Activated naive CD4-positive, alpha-beta T cell treated with anti-CD3 and anti-CD28 coated beads, Interleukin-2, amount 50 U/mL, for 72 hours (primary cell): ENCODE measurements around the gene KRT78. TPM values are rescaled to one million over a fixed set of nuclear protein-coding genes. Genes with fewer than 3 reads are reported as not detected.

ENCODE experiments used
- ATAC-seq, 2 donors: fragments of 150-1000 bp; cut with Tn5 transposase; 2 replicates each; pipeline ENCODE4 v1.10.0; 2021; ENCODE audit warnings: mild to moderate bottlenecking in 2 of 2, moderate library complexity in 2 of 2
- DNase-seq, 2 donors: peaks; one replicate each; pipeline ENCODE4 v3.0.0; 2021 to 2022; ENCODE audit warnings: low spot score in 2 of 2
- H3K27ac Mint-ChIP-seq, 2 donors: one replicate each; pipeline ENCODE4 v1.8.0; 2022; ENCODE audit warnings: mild to moderate bottlenecking in 2 of 2, mixed read lengths in 2 of 2
- H3K36me3 Mint-ChIP-seq, 2 donors: one replicate each; pipeline ENCODE4 v1.8.0; 2022; ENCODE audit warnings: mixed read lengths in 2 of 2
- H3K9me3 Mint-ChIP-seq, 2 donors: one replicate each; pipeline ENCODE4 v1.8.0; 2022; ENCODE audit warnings: mixed read lengths in 2 of 2
- total RNA-seq, 2 donors: library from RNA; stranded (reverse); gene quantifications; one replicate each; pipeline ENCODE4 v1.2.3, GENCODE V29; 2022

KRT78 gene
- total RNA-seq, 2 donors from 2014 or later, result not detected

DNA sequence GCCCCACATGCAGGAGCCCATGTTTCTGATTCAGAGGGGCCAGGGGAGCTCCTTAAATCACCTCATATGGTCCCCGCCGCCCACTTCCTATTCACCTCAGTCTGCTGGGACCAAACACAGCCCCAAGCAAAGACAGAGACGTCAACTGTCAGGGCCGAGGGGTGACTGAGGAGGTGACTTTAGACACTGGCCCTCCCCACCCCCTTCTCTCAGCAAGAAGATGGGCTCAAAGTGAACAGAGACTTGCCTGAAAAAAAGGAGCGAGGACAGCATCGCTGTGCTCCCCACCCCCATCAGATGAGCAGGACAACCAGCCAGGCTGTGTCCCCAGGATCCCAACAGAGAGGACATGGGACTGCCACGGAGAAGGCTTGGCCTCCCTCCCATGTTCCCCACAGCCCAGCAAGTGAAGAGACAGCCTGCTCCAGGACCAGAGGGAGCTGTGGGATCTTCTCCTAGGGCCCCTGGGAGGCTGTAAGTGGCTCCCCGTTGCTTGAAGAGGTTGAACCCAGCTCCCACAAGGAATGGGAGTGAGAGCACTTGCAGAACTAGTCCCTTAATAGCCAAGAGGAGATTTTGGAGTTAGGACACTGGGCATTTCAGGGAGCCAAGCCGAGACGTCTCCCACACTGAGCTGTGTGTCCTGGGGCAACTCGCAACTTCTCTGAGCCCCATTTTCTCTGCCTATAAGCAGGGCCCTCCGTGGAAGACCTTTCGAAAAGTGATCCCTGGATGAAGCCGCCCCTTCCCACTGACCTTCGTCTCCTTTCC is 13.3 kb downstream of the KRT78 start:
- H3K36me3 Mint-ChIP-seq, result no peaks in the 10 kb centered on the region
- H3K27ac Mint-ChIP-seq, result peak overlapping the region; percentile 75 to 84
- peak in 1 of 2 donors; percentile 4 for ATAC-seq
- H3K9me3 Mint-ChIP-seq, result no peaks in the 10 kb centered on the region
- DNase-seq, result no peak

DNA sequence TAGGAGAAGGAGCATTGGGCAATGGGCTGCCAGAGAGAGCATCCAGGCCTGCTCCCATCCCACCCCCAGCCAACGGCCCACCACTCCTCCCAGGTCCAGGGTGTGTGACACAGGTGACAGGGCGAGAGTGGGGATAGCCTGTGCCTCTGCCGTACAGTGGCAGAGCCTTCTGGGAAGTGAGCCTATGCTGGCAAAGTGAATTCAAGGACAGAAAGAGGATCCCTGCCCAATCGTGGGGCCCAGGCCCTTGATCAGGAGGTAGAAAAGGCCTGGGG is 14.1 kb downstream of the KRT78 start:
- no peaks in the 10 kb centered on the region for H3K36me3 Mint-ChIP-seq
- H3K9me3 Mint-ChIP-seq, result no peaks in the 10 kb centered on the region
- no peak for DNase-seq
- ATAC-seq, result no peak
- no peak overlapping the region for H3K27ac Mint-ChIP-seq

DNA sequence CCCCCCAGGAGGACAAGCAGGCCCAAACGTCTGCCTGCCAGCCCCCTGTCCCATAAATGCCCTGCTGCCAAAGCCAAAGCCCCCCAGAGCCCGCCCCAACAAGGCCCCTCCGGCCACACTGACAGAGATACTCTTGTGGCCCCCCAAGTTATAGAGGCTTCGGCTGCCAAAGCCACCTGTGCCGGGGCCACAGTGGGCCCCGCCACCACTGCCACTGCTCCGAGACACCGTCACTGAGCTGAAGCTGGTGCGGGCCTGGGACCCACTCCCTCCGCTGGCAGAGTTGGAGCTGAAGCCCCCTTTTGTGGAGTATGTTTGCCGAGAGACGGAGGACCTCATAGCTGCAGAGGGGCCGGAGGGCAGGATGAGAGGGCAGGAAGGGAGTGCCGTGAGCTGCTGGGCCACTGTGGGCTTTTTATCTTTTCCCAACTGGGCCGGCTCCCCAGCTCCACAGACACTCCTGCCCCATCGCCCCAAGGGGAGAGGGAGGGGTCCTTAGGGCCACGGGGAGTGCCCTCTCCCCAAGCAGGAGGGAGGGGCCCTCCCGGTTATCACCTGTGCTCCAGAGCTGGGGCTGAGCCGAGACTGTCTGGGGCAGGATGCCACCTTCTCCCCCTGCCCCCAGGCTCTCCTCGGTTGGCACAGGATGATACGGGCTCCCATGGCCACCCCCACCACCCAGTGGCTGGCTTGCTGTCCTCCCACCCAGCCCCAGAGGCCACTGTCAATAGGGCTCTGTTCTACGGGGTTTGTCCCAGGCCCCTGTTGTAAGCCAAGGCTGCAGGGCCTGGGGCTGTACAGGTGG is 14.7 kb downstream of the KRT78 start, which contains the start of gene KRT79:
Gene KRT79 (minus strand): TSS at position 390 of the 805 bp plus-strand sequence. CDS start 51 bp downstream, at position 339.
- H3K36me3 Mint-ChIP-seq, result no peaks in the 10 kb centered on the region
- peak within 1 kb of the TSS in 1 of 2 donors; percentile 16 for H3K27ac Mint-ChIP-seq
- DNase-seq (no peak), ATAC-seq (no peak)
- H3K9me3 Mint-ChIP-seq, result no peaks in the 10 kb centered on the region

DNA sequence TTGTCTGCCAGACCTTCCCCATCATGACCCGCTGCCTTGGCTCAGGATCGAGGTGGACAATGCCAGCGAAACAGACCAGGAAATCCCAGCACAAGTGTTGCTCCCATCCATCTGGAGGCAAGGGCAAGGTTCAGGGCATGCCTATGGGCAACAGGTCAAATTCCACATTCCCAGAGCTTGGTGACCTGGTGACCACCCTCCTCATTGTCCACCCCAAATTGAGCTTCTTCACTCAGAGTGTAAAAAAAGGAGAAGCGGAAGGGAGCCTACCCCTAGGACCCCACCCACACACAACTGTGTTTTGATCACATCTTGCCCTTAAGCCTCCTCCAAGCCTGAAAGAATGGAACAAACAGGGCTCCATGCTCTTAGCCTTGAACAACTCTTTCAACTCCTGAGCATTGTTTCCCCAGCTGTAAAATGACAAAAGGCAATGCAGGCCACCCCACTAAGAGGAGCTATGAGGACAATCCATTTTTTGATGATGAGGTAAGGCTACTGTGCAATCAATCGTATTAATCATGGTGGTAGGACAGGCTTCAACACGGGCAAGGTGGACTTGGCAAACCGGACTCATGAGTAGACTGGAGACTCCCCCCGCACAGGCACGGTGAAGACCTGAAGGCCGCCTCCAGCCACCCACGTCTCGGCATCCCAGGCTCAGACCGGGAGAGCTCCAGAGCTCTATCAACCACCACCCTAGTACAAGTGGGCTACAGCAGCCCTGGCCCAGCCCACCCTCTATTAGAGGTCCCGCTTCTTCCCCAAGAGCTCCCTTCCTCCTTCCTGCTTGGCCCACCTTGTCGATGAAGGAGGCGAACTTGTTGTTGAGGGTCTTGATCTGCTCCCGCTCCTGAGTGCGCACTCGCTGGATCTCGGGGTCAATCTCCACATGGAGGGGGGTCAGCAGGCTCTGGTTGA is 15.5 kb downstream of the KRT78 start:
- DNase-seq, result no peak
- Mint-ChIP-seq H3K27ac (no peak overlapping the region), H3K9me3 (no peaks in the 10 kb centered on the region), H3K36me3 (no peaks in the 10 kb centered on the region)
- ATAC-seq, result no peak

DNA sequence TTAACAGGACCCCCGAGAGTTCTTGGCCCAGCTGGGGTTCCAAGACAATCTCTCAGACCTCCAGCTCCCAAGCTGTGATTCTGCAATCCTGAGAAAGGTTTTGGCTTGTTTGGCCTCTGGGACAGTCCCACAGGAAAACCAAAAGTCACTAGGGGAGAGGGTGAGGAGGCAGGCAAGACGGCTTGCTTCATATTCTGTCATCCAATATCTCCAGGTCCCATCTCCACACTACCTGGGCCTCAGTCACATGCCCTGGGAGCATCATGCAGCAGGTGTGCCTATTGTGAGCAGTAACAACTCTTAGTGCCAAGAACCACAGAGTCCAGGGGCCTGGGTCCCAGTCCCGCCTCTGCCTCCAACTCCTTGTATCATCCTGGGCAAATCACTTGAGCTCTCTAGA is 16.3 kb downstream of the KRT78 start:
- Mint-ChIP-seq H3K27ac (no peak overlapping the region), H3K36me3 (no peaks in the 10 kb centered on the region), H3K9me3 (no peaks in the 10 kb centered on the region)
- ATAC-seq, result no peak
- DNase-seq, result no peak

DNA sequence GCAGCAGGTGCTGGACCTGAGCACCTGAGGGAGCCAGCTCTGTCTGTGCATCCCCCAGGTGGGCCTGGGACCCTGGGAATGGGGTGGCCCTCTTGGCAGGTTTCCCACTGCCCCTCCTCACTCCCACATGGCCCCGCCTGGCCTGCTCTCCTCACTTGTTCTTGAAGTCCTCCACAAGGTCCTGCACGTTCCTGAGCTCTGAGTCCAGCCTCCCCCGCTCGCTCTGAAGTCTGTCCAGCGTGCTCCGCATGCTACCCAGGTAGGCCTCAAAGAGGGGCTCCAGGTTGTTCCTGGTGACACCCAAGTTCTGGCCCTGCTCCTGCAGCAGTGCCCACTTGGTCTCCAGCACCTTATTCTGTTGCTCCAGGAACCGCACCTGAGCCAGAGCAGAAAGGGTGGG is 17.5 kb downstream of the KRT78 start:
- no peaks in the 10 kb centered on the region for H3K9me3 Mint-ChIP-seq
- DNase-seq (no peak), ATAC-seq (no peak)
- no peak overlapping the region for H3K27ac Mint-ChIP-seq
- no peaks in the 10 kb centered on the region for H3K36me3 Mint-ChIP-seq

DNA sequence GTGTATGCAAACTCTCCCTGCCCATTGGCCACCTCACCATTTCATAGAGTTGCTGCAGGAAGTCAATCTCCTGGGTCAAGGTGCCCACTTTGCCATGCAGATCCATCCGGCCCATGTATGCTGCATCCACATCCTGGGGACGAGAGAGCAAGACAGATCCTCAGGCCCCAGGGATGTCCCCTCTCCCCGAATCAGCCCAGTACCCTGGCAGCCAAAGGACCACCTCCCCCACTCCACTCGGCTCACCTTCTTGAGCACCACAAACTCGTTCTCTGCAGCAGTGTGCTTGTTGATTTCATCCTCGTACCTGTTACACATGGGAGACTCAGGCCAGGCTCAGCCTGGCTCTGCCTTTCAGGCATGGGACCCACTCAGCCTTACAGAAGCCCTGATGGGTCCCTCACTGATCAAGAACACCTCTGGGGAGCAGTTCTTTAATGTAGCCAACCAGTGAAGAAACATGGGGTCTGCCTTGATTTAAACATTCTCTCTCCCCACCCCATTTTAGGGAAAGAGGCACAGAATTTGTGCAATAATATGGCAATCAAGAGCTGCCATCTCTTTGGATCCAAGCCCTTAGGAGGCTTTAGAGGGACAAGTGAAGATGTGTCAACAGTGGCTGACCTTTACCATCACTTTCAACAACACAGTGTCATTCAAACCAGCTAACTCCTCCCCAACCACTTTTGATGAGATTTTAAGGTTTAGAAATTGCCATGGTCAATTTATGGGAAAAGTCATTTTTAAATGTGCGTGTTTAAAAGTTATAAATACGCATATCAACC is 18.6 kb downstream of the KRT78 start:
- no peak for DNase-seq

DNA sequence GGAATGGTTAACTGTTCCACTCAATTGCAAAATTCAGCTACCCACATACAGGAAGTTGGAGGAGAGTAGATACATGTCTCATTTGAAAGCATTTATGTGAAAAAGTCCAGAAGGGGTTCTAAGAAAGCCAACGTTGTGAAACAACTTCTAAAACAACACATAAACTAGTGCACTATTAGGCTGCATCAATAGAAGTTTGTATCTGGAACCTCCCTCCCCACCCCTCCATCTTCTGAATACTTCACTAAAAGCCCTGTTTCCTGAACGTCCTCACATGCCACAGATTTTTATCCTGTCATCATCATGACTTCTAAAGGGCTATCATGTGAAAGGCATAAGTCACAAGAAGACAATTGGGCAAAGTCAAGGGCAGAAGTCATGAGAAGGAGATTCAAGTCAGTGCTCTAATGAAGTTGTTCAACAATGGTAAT is 20.2 kb downstream of the KRT78 start:
- Mint-ChIP-seq H3K9me3 (no peaks in the 10 kb centered on the region), H3K27ac (no peak overlapping the region), H3K36me3 (no peaks in the 10 kb centered on the region)
- no peak for ATAC-seq
- no peak for DNase-seq

More for the DNA sequence above, 18.6 kb downstream of the KRT78 start:
- Mint-ChIP-seq H3K36me3 (no peaks in the 10 kb centered on the region), H3K9me3 (no peaks in the 10 kb centered on the region), H3K27ac (no peak overlapping the region)
- ATAC-seq, result no peak

DNA sequence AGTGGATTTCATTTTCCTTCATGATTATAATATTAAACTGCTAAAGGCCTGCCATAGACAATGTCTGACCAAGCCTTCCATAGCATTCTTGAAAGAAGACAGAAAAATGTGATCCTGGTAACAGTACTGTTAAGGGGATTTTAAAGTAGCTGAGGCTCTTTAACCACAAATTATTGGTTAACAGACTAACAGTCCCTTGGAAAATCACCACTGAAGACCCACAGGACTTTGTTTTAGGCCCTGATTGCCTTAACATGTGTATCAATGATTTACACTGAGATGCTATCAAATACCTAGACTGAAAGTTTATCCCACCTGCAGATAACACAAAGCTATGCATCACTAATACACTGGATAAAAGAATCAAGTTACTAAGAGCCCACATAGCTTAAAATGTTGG is 20.6 kb downstream of the KRT78 start:
- DNase-seq (no peak), ATAC-seq (no peak)
- Mint-ChIP-seq H3K27ac (no peak overlapping the region), H3K36me3 (no peaks in the 10 kb centered on the region), H3K9me3 (no peaks in the 10 kb centered on the region)

DNA sequence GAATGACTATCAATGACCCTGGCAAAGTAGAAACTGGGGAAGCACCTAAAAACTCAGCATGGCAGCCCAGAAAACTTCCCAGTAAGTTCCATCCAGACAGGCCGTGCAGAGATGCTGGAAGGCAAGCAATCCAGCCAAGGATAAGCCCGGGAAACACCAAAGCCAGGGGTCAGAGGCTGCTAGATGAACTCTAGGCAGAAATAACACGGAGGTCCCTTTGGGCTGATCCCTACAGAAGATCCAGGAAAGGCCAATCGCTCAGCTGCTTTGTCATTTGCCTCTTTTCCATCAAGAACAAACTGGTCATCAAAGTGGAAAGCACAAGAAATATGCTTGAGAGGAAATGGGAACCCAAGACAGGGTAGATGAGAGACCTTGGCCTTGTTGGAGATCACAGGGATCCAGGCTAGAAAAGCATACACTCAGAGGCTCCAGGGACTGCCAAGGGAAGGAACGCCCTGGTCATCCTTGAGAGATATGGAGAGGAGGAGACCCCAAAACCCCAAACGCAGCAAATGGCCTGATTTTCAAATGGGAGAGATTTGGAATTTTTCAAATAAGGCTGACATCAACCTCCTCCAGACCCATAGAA is 21.2 kb downstream of the KRT78 start:
- no peak overlapping the region for H3K27ac Mint-ChIP-seq
- ATAC-seq (no peak), DNase-seq (no peak)
- H3K9me3 Mint-ChIP-seq, result no peaks in the 10 kb centered on the region
- H3K36me3 Mint-ChIP-seq, result no peaks in the 10 kb centered on the region

DNA sequence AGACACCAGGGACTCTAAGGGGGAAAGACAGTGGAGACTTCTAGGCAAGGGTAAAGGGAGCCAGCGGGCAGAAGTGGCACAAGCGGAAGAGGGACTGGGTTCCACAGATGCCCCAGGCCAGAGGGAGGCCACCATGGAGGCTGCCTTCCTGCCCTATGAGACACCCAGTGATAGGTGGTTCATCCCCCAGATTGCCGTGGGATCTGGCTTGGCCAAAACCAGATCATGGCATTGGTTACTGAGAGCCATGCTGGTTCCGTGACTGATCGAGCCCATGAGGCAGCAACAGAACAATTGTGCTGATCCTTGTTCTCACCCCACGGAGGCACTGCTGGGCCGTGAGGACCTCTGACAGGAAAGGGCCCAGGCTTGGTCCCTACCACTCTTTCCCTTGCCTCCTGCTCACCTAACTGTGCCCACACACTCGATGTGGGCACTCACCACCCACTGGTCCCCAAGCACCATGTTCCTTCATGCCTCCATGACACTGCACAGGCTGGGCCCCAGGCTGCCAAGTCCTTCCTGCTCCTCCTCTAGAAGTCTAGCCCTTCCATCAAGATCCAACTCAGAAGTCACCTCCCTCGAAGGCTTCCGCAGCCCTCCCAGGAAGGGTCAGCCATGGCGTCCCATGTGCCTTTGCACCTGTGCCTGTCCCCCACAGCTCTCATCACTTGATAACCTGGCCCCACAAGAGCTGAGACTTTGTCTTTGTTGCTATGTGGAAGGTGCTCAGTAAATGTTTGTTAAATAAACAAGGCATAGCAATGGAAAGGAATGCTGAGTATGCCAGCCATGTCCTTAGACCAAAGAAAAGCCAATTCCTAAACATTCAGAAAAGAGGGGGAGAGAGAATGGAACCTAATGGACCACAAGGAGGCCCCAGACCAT is 21.9 kb downstream of the KRT78 start:
- no peak for ATAC-seq
- Mint-ChIP-seq H3K9me3 (no peaks in the 10 kb centered on the region), H3K27ac (no peak overlapping the region), H3K36me3 (no peaks in the 10 kb centered on the region)
- no peak for DNase-seq

DNA sequence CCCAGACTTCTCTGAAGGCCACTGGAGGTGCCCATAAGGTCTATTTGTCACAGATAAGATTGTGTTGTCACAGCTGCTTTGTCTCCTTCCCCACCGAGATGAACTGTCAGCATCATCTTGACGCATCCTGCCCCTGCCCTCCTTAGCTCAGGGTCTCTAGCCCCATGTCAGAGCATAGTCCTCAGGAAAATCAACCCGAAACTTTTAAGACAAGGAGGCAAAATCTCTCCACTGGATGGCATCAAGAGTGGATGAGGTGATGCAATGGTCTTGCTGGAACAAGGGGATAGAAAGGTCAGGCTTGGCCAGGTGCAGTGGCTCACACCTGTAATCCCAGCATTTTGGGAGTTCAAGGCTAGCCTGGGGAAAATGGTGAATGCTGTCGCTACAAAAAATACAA is 22.8 kb downstream of the KRT78 start:
- ATAC-seq (no peak), DNase-seq (no peak)
- no peaks in the 10 kb centered on the region for H3K36me3 Mint-ChIP-seq
- no peaks in the 10 kb centered on the region for H3K9me3 Mint-ChIP-seq
- H3K27ac Mint-ChIP-seq, result no peak overlapping the region

DNA sequence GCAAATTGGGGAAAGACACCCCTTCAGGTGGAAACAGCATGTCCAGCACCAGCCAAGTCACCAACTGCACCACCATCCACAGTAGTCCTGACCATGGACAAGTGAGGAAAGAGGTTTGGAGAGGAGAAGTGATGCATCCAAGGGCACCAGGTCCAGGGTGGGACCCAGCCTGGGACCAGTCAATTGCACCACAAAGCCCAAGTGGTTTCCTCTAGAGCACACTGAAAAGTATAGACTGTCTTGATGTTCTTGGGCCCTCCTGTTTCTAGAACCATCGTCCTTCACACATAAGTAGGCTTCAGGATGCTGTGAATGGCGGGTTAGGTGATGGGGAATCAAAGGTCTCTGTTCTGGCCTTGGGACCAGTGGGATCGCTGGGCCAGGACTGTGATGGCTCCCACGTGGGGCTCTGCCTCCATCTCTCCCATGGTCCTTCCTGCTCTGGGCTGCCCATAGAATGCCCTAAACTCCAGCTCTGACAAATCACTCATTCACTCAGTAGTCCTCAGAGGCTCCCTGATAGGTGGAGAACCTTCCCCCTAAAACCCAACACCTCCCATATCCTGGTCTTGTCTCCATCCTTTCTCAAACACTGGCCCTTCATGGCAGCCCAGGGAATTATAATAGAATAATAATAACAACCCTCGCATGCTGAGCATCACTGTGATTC is 23.9 kb downstream of the KRT78 start:
- Mint-ChIP-seq H3K9me3 (no peaks in the 10 kb centered on the region), H3K27ac (no peak overlapping the region), H3K36me3 (no peaks in the 10 kb centered on the region)
- DNase-seq (no peak), ATAC-seq (no peak)

DNA sequence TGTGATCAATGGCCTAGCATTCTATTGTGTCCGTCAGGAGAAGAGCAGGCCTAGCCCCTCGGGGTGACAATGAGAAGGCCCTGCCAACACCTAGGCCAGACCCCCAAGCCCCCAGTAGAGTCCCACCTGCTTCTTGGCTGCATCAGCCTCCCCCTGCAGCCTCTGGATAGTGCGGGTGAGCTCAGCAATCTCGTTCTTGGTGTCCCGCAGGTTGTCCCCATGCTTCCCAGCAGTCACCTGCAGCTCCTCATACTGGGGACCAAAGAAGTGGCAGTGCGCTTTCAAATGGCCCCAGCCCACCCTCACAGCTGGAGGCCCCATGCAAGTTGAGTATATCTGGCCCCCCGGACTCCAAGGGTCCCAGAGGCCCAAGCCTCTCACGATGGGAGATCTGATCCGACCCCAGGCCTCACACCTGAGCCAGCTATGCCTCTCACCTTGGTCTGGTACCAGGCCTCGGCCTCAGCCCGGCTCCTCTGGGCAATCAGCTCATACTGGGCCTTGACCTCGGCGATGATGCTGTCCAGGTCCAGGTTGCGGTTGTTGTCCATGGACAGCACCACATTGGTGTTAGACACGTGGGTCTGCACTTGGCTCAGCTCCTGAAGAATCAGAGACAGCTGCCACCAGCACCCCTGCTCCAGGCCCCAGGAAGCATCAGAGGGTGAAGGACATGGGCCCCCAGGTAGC is 24.9 kb downstream of the KRT78 start:
- DNase-seq, result no peak
- no peaks in the 10 kb centered on the region for H3K9me3 Mint-ChIP-seq

More for the DNA sequence above, 24.9 kb downstream of the KRT78 start:
- no peaks in the 10 kb centered on the region for H3K36me3 Mint-ChIP-seq
- H3K27ac Mint-ChIP-seq, result peak overlapping the region in 1 of 2 donors; percentile 69
- ATAC-seq, result no peak
